Activated T-cell treated with anti-CD3 and anti-CD28 coated beads, Interleukin-2, amount 50 U/mL, for 24 hours (primary cell): ENCODE results near the gene GGA1.
"Not testable (repeated sequence)": the region's sequence is repeated elsewhere in the genome, so short reads cannot be mapped to it uniquely, and the experiment has no call there.

Experiments
- DNase-seq: peaks from one replicate; pipeline ENCODE4 v3.0.0-alpha.2; 2020
- H3K27ac Mint-ChIP-seq: 2 replicates; pipeline ENCODE4 v1.8.0; 2020; ENCODE audit warnings: mild to moderate bottlenecking, mixed read lengths
- H3K27me3 Mint-ChIP-seq: 2 replicates; pipeline ENCODE4 v1.8.0; 2020; ENCODE audit warnings: mixed read lengths
- H3K36me3 Mint-ChIP-seq: 2 replicates; pipeline ENCODE4 v1.8.0; 2020; ENCODE audit warnings: low read depth, mixed read lengths
- H3K4me1 Mint-ChIP-seq: 2 replicates; pipeline ENCODE4 v1.8.0; 2020; ENCODE audit warnings: low read depth, mixed read lengths
- H3K4me3 Mint-ChIP-seq: 2 replicates; pipeline ENCODE4 v1.8.0; 2020; ENCODE audit warnings: mild to moderate bottlenecking, moderate library complexity, mixed read lengths
- H3K9me3 Mint-ChIP-seq: 2 replicates; pipeline ENCODE4 v1.8.0; 2020; ENCODE audit warnings: mixed read lengths

Gene GGA1

GRCh38 chr22:37568012-37568411, 40.6 kb upstream of the GGA1 start:
- H3K27ac Mint-ChIP-seq = no peak overlapping the region
- H3K36me3 Mint-ChIP-seq = no peaks in the 10 kb centered on the region
- H3K4me1 Mint-ChIP-seq = peaks cover 20% of the 10 kb centered on the region
- H3K4me3 Mint-ChIP-seq = no peak overlapping the region
- peaks cover 19% of the 10 kb centered on the region for H3K27me3 Mint-ChIP-seq
- no peaks in the 10 kb centered on the region for H3K9me3 Mint-ChIP-seq
- DNase-seq = no peak

GRCh38 chr22:37568448-37569008, 40.1 kb upstream of the GGA1 start:
- peaks cover 14% of the 10 kb centered on the region for H3K27me3 Mint-ChIP-seq
- H3K36me3 Mint-ChIP-seq = no peaks in the 10 kb centered on the region
- no peaks in the 10 kb centered on the region for H3K9me3 Mint-ChIP-seq
- H3K4me3 Mint-ChIP-seq = no peak overlapping the region
- peaks cover 20% of the 10 kb centered on the region for H3K4me1 Mint-ChIP-seq
- DNase-seq = no peak
- H3K27ac Mint-ChIP-seq = no peak overlapping the region

GRCh38 chr22:37569009-37569920, 39.4 kb upstream of the GGA1 start:
- no peak overlapping the region for H3K27ac Mint-ChIP-seq
- H3K27me3 Mint-ChIP-seq = peaks cover 7% of the 10 kb centered on the region
- no peaks in the 10 kb centered on the region for H3K9me3 Mint-ChIP-seq
- H3K4me3 Mint-ChIP-seq = no peak overlapping the region
- H3K36me3 Mint-ChIP-seq = no peaks in the 10 kb centered on the region
- DNase-seq = no peak
- peaks cover 20% of the 10 kb centered on the region for H3K4me1 Mint-ChIP-seq

- Mint-ChIP-seq H3K27ac (no peak overlapping the region), H3K27me3 (peaks cover 3% of the 10 kb centered on the region), H3K4me3 (no peak overlapping the region), H3K4me1 (peaks cover 20% of the 10 kb centered on the region), H3K9me3 (no peaks in the 10 kb centered on the region), H3K36me3 (no peaks in the 10 kb centered on the region)
- DNase-seq = no peak
These were observed 38.5 kb upstream of the GGA1 start for GRCh38 chr22:37569921-37570660.

- no peaks in the 10 kb centered on the region for H3K36me3 Mint-ChIP-seq
- H3K4me3 Mint-ChIP-seq = no peak overlapping the region
These were observed 38.0 kb upstream of the GGA1 start for GRCh38 chr22:37570661-37570976.

GRCh38 chr22:37571258-37571991, 37.2 kb upstream of the GGA1 start:
- no peaks in the 10 kb centered on the region for H3K27me3 Mint-ChIP-seq
- H3K4me3 Mint-ChIP-seq = no peak overlapping the region
- no peaks in the 10 kb centered on the region for H3K9me3 Mint-ChIP-seq
- no peaks in the 10 kb centered on the region for H3K36me3 Mint-ChIP-seq
- DNase-seq = no peak
- H3K27ac Mint-ChIP-seq = no peak overlapping the region
- peaks cover 12% of the 10 kb centered on the region for H3K4me1 Mint-ChIP-seq

More at GRCh38 chr22:37570661-37570976, 38.0 kb upstream of the GGA1 start:
- H3K27me3 Mint-ChIP-seq = peaks cover 3% of the 10 kb centered on the region
- H3K27ac Mint-ChIP-seq = no peak overlapping the region
- H3K4me1 Mint-ChIP-seq = peaks cover 20% of the 10 kb centered on the region
- H3K9me3 Mint-ChIP-seq = no peaks in the 10 kb centered on the region
- DNase-seq = no peak

- Mint-ChIP-seq H3K9me3 (no peaks in the 10 kb centered on the region), H3K36me3 (no peaks in the 10 kb centered on the region), H3K4me1 (peaks cover 7% of the 10 kb centered on the region), H3K4me3 (no peak overlapping the region), H3K27ac (no peak overlapping the region), H3K27me3 (no peaks in the 10 kb centered on the region)
- no peak for DNase-seq
These were observed 36.7 kb upstream of the GGA1 start for GRCh38 chr22:37571992-37572373.

- no peaks in the 10 kb centered on the region for H3K27me3 Mint-ChIP-seq
- H3K36me3 Mint-ChIP-seq = no peaks in the 10 kb centered on the region
- H3K27ac Mint-ChIP-seq = no peak overlapping the region
- peaks cover 8% of the 10 kb centered on the region for H3K4me1 Mint-ChIP-seq
- no peak for DNase-seq
- no peak overlapping the region for H3K4me3 Mint-ChIP-seq
- H3K9me3 Mint-ChIP-seq = no peaks in the 10 kb centered on the region
These were observed 33.1 kb upstream of the GGA1 start for GRCh38 chr22:37575490-37576003.

GRCh38 chr22:37578002-37578401, 30.6 kb upstream of the GGA1 start:
- Mint-ChIP-seq H3K9me3 (no peaks in the 10 kb centered on the region), H3K27me3 (no peaks in the 10 kb centered on the region), H3K4me1 (peaks cover 12% of the 10 kb centered on the region), H3K36me3 (no peaks in the 10 kb centered on the region), H3K4me3 (no peak overlapping the region), H3K27ac (no peak overlapping the region)
- DNase-seq = no peak

GRCh38 chr22:37581504-37581903, 27.1 kb upstream of the GGA1 start:
- Mint-ChIP-seq H3K27ac (no peak overlapping the region), H3K27me3 (no peaks in the 10 kb centered on the region), H3K4me3 (no peak overlapping the region), H3K4me1 (peaks cover 12% of the 10 kb centered on the region), H3K36me3 (no peaks in the 10 kb centered on the region), H3K9me3 (no peaks in the 10 kb centered on the region)
- no peak for DNase-seq

- Mint-ChIP-seq H3K4me1 (peaks cover 12% of the 10 kb centered on the region), H3K27ac (no peak overlapping the region), H3K36me3 (no peaks in the 10 kb centered on the region), H3K27me3 (no peaks in the 10 kb centered on the region), H3K4me3 (no peak overlapping the region), H3K9me3 (no peaks in the 10 kb centered on the region)
- no peak for DNase-seq
These were observed 26.1 kb upstream of the GGA1 start for GRCh38 chr22:37582526-37582925.

GRCh38 chr22:37588546-37589215, 20.0 kb upstream of the GGA1 start:
- DNase-seq = no peak
- Mint-ChIP-seq H3K4me1 (peaks cover 12% of the 10 kb centered on the region), H3K27me3 (no peaks in the 10 kb centered on the region), H3K4me3 (no peak overlapping the region), H3K27ac (no peak overlapping the region), H3K9me3 (no peaks in the 10 kb centered on the region), H3K36me3 (no peaks in the 10 kb centered on the region)

GRCh38 chr22:37589636-37590035, 19.0 kb upstream of the GGA1 start:
- Mint-ChIP-seq H3K27ac (no peak overlapping the region), H3K4me3 (no peak overlapping the region), H3K9me3 (no peaks in the 10 kb centered on the region), H3K27me3 (no peaks in the 10 kb centered on the region), H3K36me3 (no peaks in the 10 kb centered on the region), H3K4me1 (peaks cover 12% of the 10 kb centered on the region)
- no peak for DNase-seq

- not testable (repeated sequence) for H3K9me3 Mint-ChIP-seq, H3K36me3 Mint-ChIP-seq
These were observed 17.6 kb upstream of the GGA1 start for GRCh38 chr22:37591081-37591480.

More at GRCh38 chr22:37591081-37591480, 17.6 kb upstream of the GGA1 start:
- not testable (repeated sequence) for H3K27ac Mint-ChIP-seq, DNase-seq, H3K4me3 Mint-ChIP-seq, H3K27me3 Mint-ChIP-seq
- peaks cover 12% of the 10 kb centered on the region for H3K4me1 Mint-ChIP-seq
